ENCODE measurements around the gene HSPBP1. TPM values are rescaled to one million over a fixed set of nuclear protein-coding genes. Genes with fewer than 3 reads are reported as not detected.

The HSPBP1 gene
- total RNA-seq, 1 donor from 2014 or later, result 67.3 TPM

- TF ChIP-seq CTCF (conservative IDR thresholded peaks at IDR 0.05; ENCODE audit: low read depth, low read length), result no peak
Observed at GRCh38 chr19:55275851-55276719, 3.8 kb downstream of the HSPBP1 start.

DNA sequence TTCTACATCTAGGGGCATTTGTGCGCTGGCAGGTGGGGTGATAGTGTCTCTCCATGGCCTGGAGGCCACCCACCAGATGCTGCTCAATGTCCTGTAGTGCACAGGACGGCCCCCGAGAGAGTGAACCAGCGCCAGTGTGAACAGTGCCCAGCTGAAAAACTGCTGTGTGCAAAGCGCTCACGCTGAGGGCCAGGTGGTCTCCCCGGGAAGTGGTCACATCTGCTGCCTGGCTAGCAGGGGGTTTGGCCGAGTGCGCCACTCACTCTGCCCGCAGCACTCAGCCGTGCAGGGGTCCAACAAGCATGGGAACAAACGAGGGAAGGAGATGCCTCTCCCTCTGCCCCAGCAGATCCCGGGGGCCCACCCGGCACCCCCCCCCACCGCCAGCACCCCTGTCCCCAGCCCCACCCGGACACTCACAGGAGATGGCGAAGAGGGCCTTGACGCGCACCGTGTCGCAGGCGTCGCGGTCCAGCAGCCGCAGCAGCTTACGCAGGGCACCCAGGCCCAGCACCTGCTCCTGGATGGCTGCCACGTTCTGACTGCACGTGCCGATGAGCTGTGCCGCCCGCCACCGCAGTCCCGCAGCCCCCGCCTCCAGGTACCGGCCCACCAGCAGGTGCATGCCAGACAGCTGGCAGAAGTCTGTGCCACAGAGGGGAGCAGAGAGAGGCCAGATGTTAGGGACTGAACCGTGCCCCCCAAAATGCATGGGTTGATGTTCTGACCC lies 5.8 kb downstream of the HSPBP1 start:
- no peak for DNase-seq (ENCODE audit: low read depth)
- no peak for TF ChIP-seq CTCF (conservative IDR thresholded peaks at IDR 0.05; ENCODE audit: low read depth, low read length)
- H3K4me3 ChIP-seq (ENCODE audit: low read depth, low read length), result no peak overlapping the region

More at GRCh38 chr19:55275851-55276719, 3.8 kb downstream of the HSPBP1 start:
- no peak overlapping the region for H3K4me3 ChIP-seq (ENCODE audit: low read depth, low read length)
- DNase-seq (ENCODE audit: low read depth), result no peak

GRCh38 chr19:55272142-55272541 lies 7.8 kb downstream of the HSPBP1 start:
- TF ChIP-seq CTCF (conservative IDR thresholded peaks at IDR 0.05; ENCODE audit: low read depth, low read length), result no peak
- H3K4me3 ChIP-seq (ENCODE audit: low read depth, low read length), result no peak overlapping the region
- DNase-seq (ENCODE audit: low read depth), result no peak

GRCh38 chr19:55270172-55270942 lies 9.6 kb downstream of the HSPBP1 start:
- H3K4me3 ChIP-seq (ENCODE audit: low read depth, low read length), result no peak overlapping the region
- no peak for DNase-seq (ENCODE audit: low read depth)
- TF ChIP-seq CTCF (conservative IDR thresholded peaks at IDR 0.05; ENCODE audit: low read depth, low read length), result no peak

GRCh38 chr19:55269299-55269698 lies 10.6 kb downstream of the HSPBP1 start:
- no peak for TF ChIP-seq CTCF (conservative IDR thresholded peaks at IDR 0.05; ENCODE audit: low read depth, low read length)
- no peak for DNase-seq (ENCODE audit: low read depth)
- H3K4me3 ChIP-seq (ENCODE audit: low read depth, low read length), result no peak overlapping the region

DNA sequence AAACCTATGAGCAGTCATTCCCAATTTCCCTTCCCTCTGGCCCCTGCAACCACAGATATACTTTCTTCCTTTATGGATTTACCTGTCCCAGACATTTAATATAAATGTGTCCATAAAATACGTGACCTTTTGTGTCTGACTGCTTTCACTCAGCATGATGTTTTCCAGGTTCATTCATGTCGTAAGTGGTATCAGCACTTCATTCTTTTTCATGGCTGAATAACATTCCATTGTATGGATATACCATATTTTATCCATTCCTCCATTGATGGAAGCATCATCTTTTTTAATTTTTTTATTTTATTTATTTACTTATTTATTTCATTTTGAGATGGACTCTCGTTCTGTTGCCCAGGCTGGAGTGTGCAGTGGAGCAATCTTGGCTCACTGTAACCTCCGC lies 13.1 kb downstream of the HSPBP1 start:
- DNase-seq (ENCODE audit: low read depth), result no peak
- TF ChIP-seq CTCF (conservative IDR thresholded peaks at IDR 0.05; ENCODE audit: low read depth, low read length), result no peak
- no peak overlapping the region for H3K4me3 ChIP-seq (ENCODE audit: low read depth, low read length)
